K562 (cell line): ENCODE data around the gene CALD1. TPM values are rescaled to one million over a fixed set of nuclear protein-coding genes. Genes with fewer than 3 reads are reported as not detected.

ENCODE experiments used
- ATAC-seq: fragments of 200-7000 bp; cut with Tn5 transposase; 3 replicates; pipeline ENCODE4 v1.9.1; 2020; ENCODE audit warnings: moderate library complexity
- BruUV-seq: library from RNA; stranded (reverse); fragments of 400-500 nt; replicated peaks from 2 replicates; lab custom pipeline; 2021; lab: Mats Ljungman, UMichigan
- CTCF ChIA-PET: fragments of 300-600 bp; formaldehyde crosslinking; extraction: SDS; loops from one replicate; lab custom pipeline; 2021; ENCODE audit warnings: low intra/inter-chr PET ratio; lab: Yijun Ruan, JAX
- POLR2A ChIA-PET: fragments of 300-600, 350-650 bp; sonication (Branson Sonifier 250); formaldehyde crosslinking; extraction: SDS; loops from one replicate; lab custom pipeline; 2021; ENCODE audit warnings: antibody characterized with exemption, inconsistent platforms; lab: Yijun Ruan, JAX
- DNase-seq, 4 experiments: peaks; one replicate each; pipeline versions ENCODE4 v3.0.0 to v3.0.0-alpha.2; 2011 to 2018; ENCODE audit warnings: low spot score in 3 of 4, mixed read lengths in 3 of 4; ENCODE audit errors: extremely low read depth in 1 of 4
- FAIRE-seq: peaks from 2 replicates; lab custom pipeline; 2011; peaks lifted over from hg19 to GRCh38; lab: Jason Lieb, UNC
- H2AFZ ChIP-seq: 2 replicates; pipeline ENCODE4 v1.6.0; 2011; ENCODE audit warnings: low read depth, low read length, control low read depth, inconsistent platforms
- H3K27ac ChIP-seq: fragments of 200-600 bp; 3 replicates; pipeline ENCODE4 v1.8.0; 2011; ENCODE audit warnings: low read depth, mild to moderate bottlenecking, control low read depth, inconsistent platforms, low read length, moderate library complexity, mixed read lengths; ENCODE audit errors: extremely low read depth
- H3K27me3 ChIP-seq, 2 experiments: fragments of 300-600 bp in 1 of 2; 2 replicates in 1 of 2; 3 replicates in 1 of 2; pipeline versions ENCODE4 v1.6.0 to v1.8.0; 2011; ENCODE audit warnings: inconsistent platforms in 2 of 2, low read length in 2 of 2, mild to moderate bottlenecking in 1 of 2, mixed read lengths in 1 of 2, moderate library complexity in 1 of 2; ENCODE audit not compliant: control insufficient read depth in 2 of 2, insufficient read depth in 2 of 2
- H3K36me3 ChIP-seq: fragments of 300-600 bp; 3 replicates; pipeline ENCODE4 v1.8.0; 2011; ENCODE audit warnings: mild to moderate bottlenecking, low read length, inconsistent platforms; ENCODE audit not compliant: control insufficient read depth, insufficient read depth
- H3K4me1 ChIP-seq, 2 experiments: fragments of 200-600 bp in 1 of 2; replicated peaks in 1 of 2; 2 replicates in 1 of 2; 3 replicates in 1 of 2; pipeline versions ENCODE4 v1.5.1 to v1.8.0; 2011; ENCODE audit warnings: inconsistent platforms in 2 of 2, low read length in 2 of 2, mild to moderate bottlenecking in 1 of 2, mixed read lengths in 1 of 2, moderate library complexity in 1 of 2; ENCODE audit not compliant: control insufficient read depth in 2 of 2, insufficient read depth in 2 of 2
- H3K4me2 ChIP-seq: 2 replicates; pipeline ENCODE4 v1.6.1; 2011; ENCODE audit warnings: low read length, control low read depth, inconsistent platforms, mixed read lengths; ENCODE audit not compliant: insufficient read depth
- H3K4me3 ChIP-seq: fragments of 200-600 bp; sonication (generic), shearing (Covaris generic); 2 replicates; pipeline ENCODE4 v1.5.1; 2016; ENCODE audit warnings: control low read depth, inconsistent platforms
- H3K79me2 ChIP-seq: fragments of 200-600 bp; 3 replicates; pipeline ENCODE4 v1.8.0; 2011; ENCODE audit warnings: low read length, inconsistent platforms; ENCODE audit not compliant: control insufficient read depth, insufficient read depth
- H3K9ac ChIP-seq, 2 experiments: 2 replicates each; pipeline versions ENCODE4 v1.6.0 to v1.6.1; 2011; ENCODE audit warnings: low read depth in 2 of 2, low read length in 2 of 2, control low read depth in 1 of 2, inconsistent platforms in 1 of 2, mild to moderate bottlenecking in 1 of 2, mixed read lengths in 1 of 2; ENCODE audit not compliant: insufficient read depth in 1 of 2
- H3K9me1 ChIP-seq: one replicate; pipeline ENCODE4 v1.6.0; 2011; ENCODE audit warnings: inconsistent platforms, mild to moderate bottlenecking, low read length, moderate library complexity; ENCODE audit not compliant: control insufficient read depth, insufficient read depth
- H3K9me3 ChIP-seq: replicated peaks from 2 replicates; pipeline ENCODE4 v1.5.1; 2011; ENCODE audit warnings: low read depth, low read length, inconsistent platforms; ENCODE audit not compliant: control insufficient read depth, insufficient read depth
- H4K20me1 ChIP-seq: replicated peaks from 2 replicates; pipeline ENCODE4 v1.6.1; 2011; ENCODE audit warnings: low read length, inconsistent platforms, mixed read lengths; ENCODE audit not compliant: control insufficient read depth, insufficient read depth
- FOXA3 ChIP-seq, 2 experiments: fragments of 450-650 bp in 1 of 2; sonication (generic) in 1 of 2; formaldehyde crosslinking; IDR thresholded peaks in 1 of 2; conservative IDR thresholded peaks in 1 of 2; 2 replicates each; pipeline versions ENCODE4 v1.4.0 to v1.8.0; 2020 to 2022; ENCODE audit warnings: mild to moderate bottlenecking in 2 of 2, missing genetic modification reagents in 1 of 2
- FUS ChIP-seq: fragments of 200-400 bp; formaldehyde crosslinking; optimal IDR thresholded peaks from 2 replicates; pipeline ENCODE3; 2017; ENCODE audit warnings: low read depth, low read length
- MAFK ChIP-seq: IDR thresholded peaks from 2 replicates; pipeline ENCODE4 v1.6.1; 2011; ENCODE audit warnings: low read length, improper control_type of control experiment
- MED1 ChIP-seq: sonication (generic); formaldehyde crosslinking; IDR thresholded peaks from 2 replicates; pipeline ENCODE4 v1.8.1; 2023; ENCODE audit warnings: missing genetic modification reagents, borderline replicate concordance
- MTA2 ChIP-seq: fragments of 450-650 bp; IDR thresholded peaks from 2 replicates; pipeline ENCODE4 v1.6.1; 2016; ENCODE audit warnings: low read depth
- RCOR1 ChIP-seq, 2 experiments: IDR thresholded peaks; 2 replicates each; pipeline ENCODE4 v1.6.1; 2012; ENCODE audit warnings: low read depth in 2 of 2, low read length in 2 of 2, borderline replicate concordance in 1 of 2, improper control_type of control experiment in 1 of 2
- SNIP1 ChIP-seq: fragments of 450-650 bp; IDR thresholded peaks from 2 replicates; pipeline ENCODE4 v1.7.1; 2017; ENCODE audit warnings: low read depth, mild to moderate bottlenecking
- ZNF134 ChIP-seq: fragments of 250-450 bp; sonication (Bioruptor Pico); conservative IDR thresholded peaks from 2 replicates; pipeline ENCODE4 v1.4.0; 2020
- ZNF324 ChIP-seq: fragments of 250-450 bp; sonication (Bioruptor Pico); IDR thresholded peaks from 2 replicates; pipeline ENCODE4 v1.4.0; 2020; ENCODE audit warnings: mild to moderate bottlenecking
- ZNF444 ChIP-seq: fragments of 250-450 bp; sonication (Bioruptor Pico); IDR thresholded peaks from 2 replicates; pipeline ENCODE4 v1.4.0; 2020; ENCODE audit warnings: mild to moderate bottlenecking, moderate library complexity
- WGBS: fragments of 100-300 bp; shearing (Covaris generic); methylation state at CpG from one replicate; pipeline ENCODE4 v1.1.6; 2016; ENCODE audit warnings: low coverage, mixed read lengths; ENCODE audit not compliant: insufficient coverage; ENCODE audit errors: missing lambda C conversion rate; 5-methylcytosine and 5-hydroxymethylcytosine counted together
- in situ Hi-C: fragments of 300-500 bp; cut with MboI; formaldehyde crosslinking; loops from 4 replicates; pipeline ENCODE4 v1.15.0; 2018; ENCODE audit warnings: inconsistent platforms, mixed read lengths
- intact Hi-C: fragments of 100-400 bp; cut with micrococcal nuclease; formaldehyde crosslinking; loops from 2 replicates; pipeline ENCODE4 v1.14.2; 2022
- polyA plus RNA-seq, 8 experiments: library from polyadenylated mRNA; depleted of rRNA in 4 of 8; stranded (reverse) in 5 of 8; unstranded in 3 of 8; fragments of >200 nt; fragmentation: Nextera tagmentation in 2 of 8; fragmentation: Illumina TruSeq in 1 of 8; extraction: Ambion mirVana in 2 of 8; extraction: Trizol in 1 of 8; gene quantifications; 2 replicates each; pipeline versions ENCODE4 v1.2.1 to v1.2.3, GENCODE V29; 2011 to 2014; ENCODE audit warnings: inconsistent platforms in 1 of 8, missing spikeins in 1 of 8
- total RNA-seq, 7 experiments: library from RNA; depleted of rRNA in 6 of 7; stranded (reverse); fragments of >200 nt in 6 of 7; fragmentation: Illumina TruSeq in 2 of 7; extraction: Trizol in 2 of 7; gene quantifications; 2 replicates each; pipeline versions ENCODE4 v1.2.1 to v1.2.3, GENCODE V29; 2011 to 2021; ENCODE audit warnings: low replicate concordance in 1 of 7
- TF ChIP-seq, protein P1 (sequence below): fragments of 450-650 bp; IDR thresholded peaks from 2 replicates; pipeline ENCODE4 v1.6.1; 2016; ENCODE audit warnings: antibody characterized with exemption
- TF ChIP-seq, protein P2 (sequence below): fragments of 450-650 bp; IDR thresholded peaks from 2 replicates; pipeline ENCODE4 v1.6.1; 2017; ENCODE audit warnings: antibody characterized with exemption, mild to moderate bottlenecking
- TF ChIP-seq, protein P3 (sequence below): fragments of 250-450 bp; sonication (Bioruptor Pico); IDR thresholded peaks from 2 replicates; pipeline ENCODE4 v1.5.0; 2021

Gene CALD1
- total and polyA plus RNA-seq, 9 of the 15 experiments (the other 6 are each of a cell fraction or from before 2014, with no cell fraction given) = 0.40 TPM; not detected in 8

DNA sequence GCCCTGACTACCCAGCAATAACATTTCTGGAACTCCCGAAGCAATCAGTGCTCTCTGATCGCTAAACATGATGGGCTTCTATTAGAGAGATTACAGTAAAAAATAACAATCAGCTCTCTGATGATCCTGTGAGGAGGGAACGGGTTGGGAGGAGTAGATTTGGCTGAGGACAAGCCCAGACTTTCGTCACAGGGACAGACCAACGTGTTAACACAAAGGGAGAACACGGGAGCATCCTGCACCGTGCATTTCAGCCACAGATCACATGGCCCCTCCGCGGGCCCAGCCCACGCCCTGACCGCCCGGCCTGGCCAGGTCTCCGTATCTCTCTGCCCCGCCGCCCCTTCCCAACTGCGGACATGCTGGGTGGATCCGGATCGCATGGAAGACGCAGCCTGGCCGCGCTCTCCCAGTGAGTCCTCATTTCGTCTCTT lies 111.8 kb downstream of the CALD1 start (continued):
- TF ChIP-seq, protein P1, sequence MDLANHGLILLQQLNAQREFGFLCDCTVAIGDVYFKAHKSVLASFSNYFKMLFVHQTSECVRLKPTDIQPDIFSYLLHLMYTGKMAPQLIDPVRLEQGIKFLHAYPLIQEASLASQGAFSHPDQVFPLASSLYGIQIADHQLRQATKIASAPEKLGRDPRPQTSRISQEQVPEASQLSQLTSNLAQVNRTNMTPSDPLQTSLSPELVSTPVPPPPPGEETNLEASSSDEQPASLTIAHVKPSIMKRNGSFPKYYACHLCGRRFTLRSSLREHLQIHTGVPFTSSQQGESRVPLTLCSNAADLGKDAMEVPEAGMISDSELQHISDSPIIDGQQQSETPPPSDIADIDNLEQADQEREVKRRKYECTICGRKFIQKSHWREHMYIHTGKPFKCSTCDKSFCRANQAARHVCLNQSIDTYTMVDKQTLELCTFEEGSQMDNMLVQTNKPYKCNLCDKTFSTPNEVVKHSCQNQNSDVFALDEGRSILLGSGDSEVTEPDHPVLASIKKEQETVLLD = no peak
- TF ChIP-seq MAFK (no peak), FUS (no peak), RCOR1 (IDR thresholded peaks at IDR 0.05; ENCODE audit: borderline replicate concordance in 1 of 2, low read depth in 2 of 2, low read length in 2 of 2) (no peak)

DNA sequence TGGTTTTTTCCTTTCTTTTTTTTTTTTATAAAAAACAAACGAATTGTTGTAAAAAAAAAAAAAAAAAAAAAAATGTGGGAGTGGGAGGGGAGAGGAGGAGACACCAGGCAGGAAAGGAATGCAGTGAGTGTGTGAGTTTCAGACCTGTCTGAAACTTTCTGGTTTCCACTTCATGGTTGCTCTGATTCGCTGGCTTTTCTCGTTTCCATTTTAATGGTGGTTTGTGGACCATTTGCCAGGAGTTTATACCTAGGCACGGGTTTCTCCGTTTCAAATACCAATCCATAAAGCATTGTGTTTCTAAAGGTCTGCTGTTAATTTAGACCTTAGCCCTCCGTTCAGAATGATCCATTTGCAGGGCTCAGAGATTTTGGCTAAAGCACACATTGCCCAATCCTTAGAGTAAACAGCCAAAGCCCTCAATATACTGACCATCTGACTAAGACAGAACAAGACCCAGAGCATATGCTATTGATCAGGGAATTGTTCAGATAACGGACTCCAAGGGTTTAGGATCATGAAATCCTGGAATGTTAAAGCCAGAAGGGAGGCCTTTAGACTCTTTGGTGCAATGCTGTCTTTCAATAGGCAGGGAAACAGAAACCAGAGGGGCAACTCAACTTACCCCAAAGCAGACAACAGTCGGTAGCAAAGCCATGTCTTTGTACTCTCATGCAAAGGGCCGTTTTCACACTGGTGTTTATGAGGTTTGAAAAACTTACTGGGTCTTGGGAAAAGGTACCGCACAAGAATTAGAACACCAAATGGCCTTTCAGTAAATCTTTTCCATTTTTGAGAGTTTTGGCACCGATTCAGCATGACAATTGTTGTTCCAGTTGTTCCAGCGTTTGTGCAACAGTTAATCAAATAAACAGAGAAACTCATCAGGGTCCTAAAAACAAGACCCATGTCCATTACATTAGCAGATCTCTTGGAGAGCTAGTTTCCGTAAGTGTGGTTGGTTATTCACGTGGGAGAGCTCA lies 112.6 kb downstream of the CALD1 start:
- H4K20me1 ChIP-seq = no peaks in the 10 kb centered on the region; the same call in 1 of the 2 replicates
- no peak overlapping the region for H3K4me3 ChIP-seq
- H3K79me2 ChIP-seq = no peaks in the 10 kb centered on the region
- no peak for ATAC-seq
- no peak for DNase-seq
- WGBS = 1% methylated on average over 13 of the region's 14 CpGs
- H2AFZ ChIP-seq = no peak overlapping the region
- H3K4me2 ChIP-seq = no peak overlapping the region
- CTCF ChIA-PET = interaction anchor here (0.6 kb wide), 1 partner anchor 196 kb away, joined by 3 read pairs; no protein-coding TSS in a partner anchor
- FAIRE-seq = no peak
- H3K27ac ChIP-seq = no peak overlapping the region
- intact Hi-C loops (no loop called here), in situ Hi-C loops (no loop called here)
- H3K4me1 ChIP-seq = peaks cover 0 to 4% of the 10 kb centered on the region in 2 experiments; a peak in 3 of 5 replicates
- H3K36me3 ChIP-seq = no peaks in the 10 kb centered on the region
- POLR2A ChIA-PET = interaction anchor here (0.7 to 1.5 kb wide), 2 partner anchors 8 to 189 kb away, joined by 3 to 5 read pairs; no protein-coding TSS in a partner anchor
- no peaks in the 10 kb centered on the region for H3K9me1 ChIP-seq
- no peak overlapping the region for H3K9ac ChIP-seq
- peaks cover 32 to 48% of the 10 kb centered on the region in 2 experiments; a peak in 4 of 5 replicates for H3K27me3 ChIP-seq
- no TSS peak for BruUV-seq
- no peaks in the 10 kb centered on the region for H3K9me3 ChIP-seq
- TF ChIP-seq, protein P2, sequence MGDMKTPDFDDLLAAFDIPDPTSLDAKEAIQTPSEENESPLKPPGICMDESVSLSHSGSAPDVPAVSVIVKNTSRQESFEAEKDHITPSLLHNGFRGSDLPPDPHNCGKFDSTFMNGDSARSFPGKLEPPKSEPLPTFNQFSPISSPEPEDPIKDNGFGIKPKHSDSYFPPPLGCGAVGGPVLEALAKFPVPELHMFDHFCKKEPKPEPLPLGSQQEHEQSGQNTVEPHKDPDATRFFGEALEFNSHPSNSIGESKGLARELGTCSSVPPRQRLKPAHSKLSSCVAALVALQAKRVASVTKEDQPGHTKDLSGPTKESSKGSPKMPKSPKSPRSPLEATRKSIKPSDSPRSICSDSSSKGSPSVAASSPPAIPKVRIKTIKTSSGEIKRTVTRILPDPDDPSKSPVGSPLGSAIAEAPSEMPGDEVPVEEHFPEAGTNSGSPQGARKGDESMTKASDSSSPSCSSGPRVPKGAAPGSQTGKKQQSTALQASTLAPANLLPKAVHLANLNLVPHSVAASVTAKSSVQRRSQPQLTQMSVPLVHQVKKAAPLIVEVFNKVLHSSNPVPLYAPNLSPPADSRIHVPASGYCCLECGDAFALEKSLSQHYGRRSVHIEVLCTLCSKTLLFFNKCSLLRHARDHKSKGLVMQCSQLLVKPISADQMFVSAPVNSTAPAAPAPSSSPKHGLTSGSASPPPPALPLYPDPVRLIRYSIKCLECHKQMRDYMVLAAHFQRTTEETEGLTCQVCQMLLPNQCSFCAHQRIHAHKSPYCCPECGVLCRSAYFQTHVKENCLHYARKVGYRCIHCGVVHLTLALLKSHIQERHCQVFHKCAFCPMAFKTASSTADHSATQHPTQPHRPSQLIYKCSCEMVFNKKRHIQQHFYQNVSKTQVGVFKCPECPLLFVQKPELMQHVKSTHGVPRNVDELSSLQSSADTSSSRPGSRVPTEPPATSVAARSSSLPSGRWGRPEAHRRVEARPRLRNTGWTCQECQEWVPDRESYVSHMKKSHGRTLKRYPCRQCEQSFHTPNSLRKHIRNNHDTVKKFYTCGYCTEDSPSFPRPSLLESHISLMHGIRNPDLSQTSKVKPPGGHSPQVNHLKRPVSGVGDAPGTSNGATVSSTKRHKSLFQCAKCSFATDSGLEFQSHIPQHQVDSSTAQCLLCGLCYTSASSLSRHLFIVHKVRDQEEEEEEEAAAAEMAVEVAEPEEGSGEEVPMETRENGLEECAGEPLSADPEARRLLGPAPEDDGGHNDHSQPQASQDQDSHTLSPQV = no peak
- TF ChIP-seq MTA2 (no peak), ZNF324 (CRISPR knock-in tag) (no peak), MED1 (CRISPR knock-in tag) (no peak), FOXA3 (CRISPR knock-in tag; conservative IDR thresholded peaks at IDR 0.05 in 1 of 2, IDR thresholded peaks at IDR 0.05 in 1 of 2) (no peak), ZNF444 (CRISPR knock-in tag) (no peak), SNIP1 (no peak), ZNF134 (no peak)
- TF ChIP-seq, protein P3, sequence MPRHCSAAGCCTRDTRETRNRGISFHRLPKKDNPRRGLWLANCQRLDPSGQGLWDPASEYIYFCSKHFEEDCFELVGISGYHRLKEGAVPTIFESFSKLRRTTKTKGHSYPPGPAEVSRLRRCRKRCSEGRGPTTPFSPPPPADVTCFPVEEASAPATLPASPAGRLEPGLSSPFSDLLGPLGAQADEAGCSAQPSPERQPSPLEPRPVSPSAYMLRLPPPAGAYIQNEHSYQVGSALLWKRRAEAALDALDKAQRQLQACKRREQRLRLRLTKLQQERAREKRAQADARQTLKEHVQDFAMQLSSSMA (CRISPR knock-in tag) = no peak
